DOHH2 (cell line): ENCODE measurements around the gene LMO7.

Source experiments
- H3F3A ChIP-seq: fragments of 200-600 bp; sonication (generic), shearing (Covaris generic); 2 replicates; pipeline ENCODE4 v1.6.0; 2016; ENCODE audit warnings: antibody characterized with exemption, mild to moderate bottlenecking; ENCODE audit not compliant: control insufficient read depth, insufficient read depth
- H3K27ac ChIP-seq: fragments of 200-600 bp; sonication (generic); 2 replicates; pipeline ENCODE4 v1.5.1; 2014; ENCODE audit warnings: low read depth, mild to moderate bottlenecking, low read length, moderate library complexity
- H3K27me3 ChIP-seq: fragments of 200-600 bp; sonication (generic); 2 replicates; pipeline ENCODE4 v1.6.1; 2014; ENCODE audit warnings: mild to moderate bottlenecking, low read length, mixed read lengths; ENCODE audit not compliant: control insufficient read depth
- H3K36me3 ChIP-seq: fragments of 200-600 bp; sonication (generic); 2 replicates; pipeline ENCODE4 v1.6.1; 2014; ENCODE audit warnings: mild to moderate bottlenecking, low read length, moderate library complexity, mixed read lengths; ENCODE audit not compliant: control insufficient read depth
- H3K4me1 ChIP-seq: fragments of 200-600 bp; sonication (generic); 2 replicates; pipeline ENCODE4 v1.6.1; 2014; ENCODE audit warnings: mild to moderate bottlenecking, low read length, mixed read lengths; ENCODE audit not compliant: control insufficient read depth
- H3K4me2 ChIP-seq: fragments of 200-600 bp; sonication (generic); 2 replicates; pipeline ENCODE4 v1.6.0; 2014; ENCODE audit warnings: mild to moderate bottlenecking, low read length, moderate library complexity
- H3K4me3 ChIP-seq: fragments of 200-600 bp; sonication (generic); 2 replicates; pipeline ENCODE4 v1.5.1; 2014; ENCODE audit warnings: mild to moderate bottlenecking, low read length, mixed read lengths
- H3K79me2 ChIP-seq: fragments of 200-600 bp; sonication (generic); 2 replicates; pipeline ENCODE4 v1.6.1; 2014; ENCODE audit warnings: mild to moderate bottlenecking, low read length, mixed read lengths; ENCODE audit not compliant: control insufficient read depth
- H3K9me2 ChIP-seq: fragments of 200-600 bp; sonication (generic); replicated peaks from 2 replicates; pipeline ENCODE4 v1.6.1; 2014; ENCODE audit warnings: mild to moderate bottlenecking, low read length, mixed read lengths; ENCODE audit not compliant: control insufficient read depth
- H3K9me3 ChIP-seq: fragments of 200-600 bp; sonication (generic); 2 replicates; pipeline ENCODE4 v1.6.1; 2014; ENCODE audit warnings: antibody characterized with exemption, low read length, mixed read lengths; ENCODE audit not compliant: control insufficient read depth, insufficient read depth
- H4K20me1 ChIP-seq: fragments of 200-600 bp; sonication (generic); 2 replicates; pipeline ENCODE4 v1.6.0; 2014; ENCODE audit warnings: low read depth, mild to moderate bottlenecking, antibody characterized with exemption, low read length, moderate library complexity; ENCODE audit not compliant: control insufficient read depth, insufficient read depth
- EZH2phosphoT487 ChIP-seq: fragments of 200-600 bp; sonication (generic); IDR thresholded peaks from 2 replicates; pipeline ENCODE4 v1.6.1; 2017; ENCODE audit warnings: borderline replicate concordance, mild to moderate bottlenecking, antibody characterized with exemption, low read length, moderate library complexity, mixed read lengths
- TF ChIP-seq, protein P1 (sequence below): fragments of 200-600 bp; sonication (generic); IDR thresholded peaks from one replicate; pipeline ENCODE4 v1.5.1; 2014; ENCODE audit warnings: antibody characterized with exemption, mild to moderate bottlenecking, low read depth, low read length; ENCODE audit not compliant: poor library complexity, severe bottlenecking

The LMO7 gene

GRCh38 chr13:75860935-75861334, 224.8 kb downstream of the LMO7 start:
- no peaks in the 10 kb centered on the region for H3F3A ChIP-seq
- TF ChIP-seq, protein P1, sequence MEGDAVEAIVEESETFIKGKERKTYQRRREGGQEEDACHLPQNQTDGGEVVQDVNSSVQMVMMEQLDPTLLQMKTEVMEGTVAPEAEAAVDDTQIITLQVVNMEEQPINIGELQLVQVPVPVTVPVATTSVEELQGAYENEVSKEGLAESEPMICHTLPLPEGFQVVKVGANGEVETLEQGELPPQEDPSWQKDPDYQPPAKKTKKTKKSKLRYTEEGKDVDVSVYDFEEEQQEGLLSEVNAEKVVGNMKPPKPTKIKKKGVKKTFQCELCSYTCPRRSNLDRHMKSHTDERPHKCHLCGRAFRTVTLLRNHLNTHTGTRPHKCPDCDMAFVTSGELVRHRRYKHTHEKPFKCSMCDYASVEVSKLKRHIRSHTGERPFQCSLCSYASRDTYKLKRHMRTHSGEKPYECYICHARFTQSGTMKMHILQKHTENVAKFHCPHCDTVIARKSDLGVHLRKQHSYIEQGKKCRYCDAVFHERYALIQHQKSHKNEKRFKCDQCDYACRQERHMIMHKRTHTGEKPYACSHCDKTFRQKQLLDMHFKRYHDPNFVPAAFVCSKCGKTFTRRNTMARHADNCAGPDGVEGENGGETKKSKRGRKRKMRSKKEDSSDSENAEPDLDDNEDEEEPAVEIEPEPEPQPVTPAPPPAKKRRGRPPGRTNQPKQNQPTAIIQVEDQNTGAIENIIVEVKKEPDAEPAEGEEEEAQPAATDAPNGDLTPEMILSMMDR = no peak
- no peak for TF ChIP-seq EZH2phosphoT487
- no peaks in the 10 kb centered on the region for H3K9me2 ChIP-seq
- no peaks in the 10 kb centered on the region for H3K79me2 ChIP-seq
- H4K20me1 ChIP-seq = no peaks in the 10 kb centered on the region
- H3K27me3 ChIP-seq = peaks cover 4% of the 10 kb centered on the region; the same call in 1 of the 2 replicates
- H3K27ac ChIP-seq = no peak overlapping the region
- H3K4me2 ChIP-seq = no peak overlapping the region
- no peaks in the 10 kb centered on the region for H3K36me3 ChIP-seq
- no peaks in the 10 kb centered on the region for H3K9me3 ChIP-seq
- H3K4me3 ChIP-seq = no peak overlapping the region
- no peaks in the 10 kb centered on the region for H3K4me1 ChIP-seq

DNA sequence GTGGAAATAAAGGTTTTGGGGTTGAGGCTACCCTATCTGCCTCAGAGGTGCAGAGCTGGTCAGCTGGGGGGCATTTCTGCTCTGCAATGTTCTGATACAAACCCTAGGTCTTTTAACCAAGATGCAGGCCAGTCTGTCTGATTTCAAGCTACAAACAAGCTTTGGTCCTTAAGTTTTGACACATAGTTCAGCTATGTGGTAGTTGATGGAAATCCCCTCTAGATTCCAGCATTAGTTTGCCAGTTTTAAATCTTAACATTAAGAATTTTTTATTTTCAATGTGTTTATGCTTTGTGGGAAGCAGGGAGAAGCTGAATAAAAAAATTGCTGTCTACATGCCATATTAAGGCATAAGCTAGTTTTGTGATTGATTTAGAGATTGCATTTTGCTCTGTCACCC, 225.7 kb downstream of the LMO7 start:
- H3K9me2 ChIP-seq = no peaks in the 10 kb centered on the region
- H4K20me1 ChIP-seq = no peaks in the 10 kb centered on the region
- peaks cover 4% of the 10 kb centered on the region; the same call in 1 of the 2 replicates for H3K27me3 ChIP-seq
- no peak for TF ChIP-seq EZH2phosphoT487
- TF ChIP-seq, protein P1 = no peak
- no peaks in the 10 kb centered on the region for H3F3A ChIP-seq
- no peaks in the 10 kb centered on the region for H3K79me2 ChIP-seq
- H3K4me1 ChIP-seq = no peaks in the 10 kb centered on the region
- no peak overlapping the region for H3K4me2 ChIP-seq
- no peak overlapping the region for H3K4me3 ChIP-seq
- H3K9me3 ChIP-seq = no peaks in the 10 kb centered on the region
- H3K36me3 ChIP-seq = no peaks in the 10 kb centered on the region
- H3K27ac ChIP-seq = no peak overlapping the region

- H3F3A ChIP-seq = no peaks in the 10 kb centered on the region
- H4K20me1 ChIP-seq = no peaks in the 10 kb centered on the region
- H3K9me3 ChIP-seq = no peaks in the 10 kb centered on the region
- no peak for TF ChIP-seq EZH2phosphoT487
- TF ChIP-seq, protein P1 = no peak
- no peak overlapping the region for H3K27ac ChIP-seq
- no peak overlapping the region for H3K4me3 ChIP-seq
- peaks cover 4% of the 10 kb centered on the region; the same call in 1 of the 2 replicates for H3K27me3 ChIP-seq
- H3K4me1 ChIP-seq = no peaks in the 10 kb centered on the region
- H3K9me2 ChIP-seq = no peaks in the 10 kb centered on the region
- H3K4me2 ChIP-seq = no peak overlapping the region
- H3K79me2 ChIP-seq = no peaks in the 10 kb centered on the region
- H3K36me3 ChIP-seq = no peaks in the 10 kb centered on the region
Measured at GRCh38 chr13:75864718-75865117, 228.6 kb downstream of the LMO7 start.
